Activated B cell treated with CpG ODN at 0.5 μM for 24 hours (primary cell): Measurements from ENCODE around the gene ANO3. TPM values are rescaled to one million over a fixed set of nuclear protein-coding genes. Genes with fewer than 3 reads are reported as not detected.

Experiments
- ATAC-seq: fragments of 200-7000 bp; cut with Tn5 transposase; one replicate; pipeline ENCODE4 v1.10.0; 2021; ENCODE audit warnings: low read depth, mild to moderate bottlenecking, moderate library complexity
- CTCF ChIA-PET: fragments of 350-600 bp; sonication (Branson Sonifier 250); formaldehyde crosslinking; loops from one replicate; lab custom pipeline; 2021; ENCODE audit warnings: antibody characterized with exemption; lab: Charles Lee
- POLR2A ChIA-PET: fragments of 350-600 bp; sonication (Branson Sonifier 250); formaldehyde crosslinking; loops from one replicate; lab custom pipeline; 2021; ENCODE audit warnings: antibody characterized with exemption; lab: Charles Lee
- DNase-seq: peaks from one replicate; pipeline ENCODE4 v3.0.0; 2022
- H3K27ac Mint-ChIP-seq: one replicate; pipeline ENCODE4 v1.8.0; 2020; ENCODE audit warnings: mixed read lengths
- H3K27me3 Mint-ChIP-seq: one replicate; pipeline ENCODE4 v1.8.0; 2021; ENCODE audit warnings: mixed read lengths
- H3K36me3 Mint-ChIP-seq: one replicate; pipeline ENCODE4 v1.8.0; 2021; ENCODE audit warnings: low read depth, mixed read lengths
- H3K4me1 Mint-ChIP-seq: one replicate; pipeline ENCODE4 v1.8.0; 2021; ENCODE audit warnings: mixed read lengths
- H3K4me3 Mint-ChIP-seq: one replicate; pipeline ENCODE4 v1.8.0; 2020; ENCODE audit warnings: mild to moderate bottlenecking, mixed read lengths
- H3K9me3 Mint-ChIP-seq: one replicate; pipeline ENCODE4 v1.8.0; 2020; ENCODE audit warnings: mixed read lengths
- CTCF ChIP-seq: fragments of 200-600 bp; IDR thresholded peaks from one replicate; pipeline ENCODE4 v1.8.0; 2022; ENCODE audit warnings: antibody characterized with exemption, mild to moderate bottlenecking
- intact Hi-C: fragments of 100-400 bp; cut with micrococcal nuclease; formaldehyde crosslinking; loops from one replicate; pipeline ENCODE4 v1.15.1; 2024
- total RNA-seq: library from RNA; stranded (reverse); gene quantifications from 2 replicates; pipeline ENCODE4 v1.2.3, GENCODE V29; 2022

ANO3 gene
- total RNA-seq, 1 donor from 2014 or later = not detected

- Mint-ChIP-seq H3K4me1 (no peaks in the 10 kb centered on the region), H3K4me3 (no peak overlapping the region), H3K27ac (no peak overlapping the region), H3K36me3 (no peaks in the 10 kb centered on the region), H3K27me3 (no peaks in the 10 kb centered on the region), H3K9me3 (no peaks in the 10 kb centered on the region)
- CTCF ChIA-PET = no interaction called here
- DNase-seq (no peak), ATAC-seq (no peak)
- no peak for TF ChIP-seq CTCF
- intact Hi-C loops = no loop called here
- POLR2A ChIA-PET = no interaction called here
Observed at GRCh38 chr11:26553182-26553581, 221.3 kb downstream of the ANO3 start.

- Mint-ChIP-seq H3K4me3 (no peak overlapping the region), H3K27ac (no peak overlapping the region), H3K9me3 (no peaks in the 10 kb centered on the region), H3K36me3 (no peaks in the 10 kb centered on the region), H3K4me1 (no peaks in the 10 kb centered on the region), H3K27me3 (no peaks in the 10 kb centered on the region)
- DNase-seq (no peak), ATAC-seq (no peak)
- ChIA-PET CTCF (no interaction called here), POLR2A (no interaction called here)
- TF ChIP-seq CTCF = no peak
- intact Hi-C loops = no loop called here
Observed at GRCh38 chr11:26554455-26554854, 222.5 kb downstream of the ANO3 start.

DNA sequence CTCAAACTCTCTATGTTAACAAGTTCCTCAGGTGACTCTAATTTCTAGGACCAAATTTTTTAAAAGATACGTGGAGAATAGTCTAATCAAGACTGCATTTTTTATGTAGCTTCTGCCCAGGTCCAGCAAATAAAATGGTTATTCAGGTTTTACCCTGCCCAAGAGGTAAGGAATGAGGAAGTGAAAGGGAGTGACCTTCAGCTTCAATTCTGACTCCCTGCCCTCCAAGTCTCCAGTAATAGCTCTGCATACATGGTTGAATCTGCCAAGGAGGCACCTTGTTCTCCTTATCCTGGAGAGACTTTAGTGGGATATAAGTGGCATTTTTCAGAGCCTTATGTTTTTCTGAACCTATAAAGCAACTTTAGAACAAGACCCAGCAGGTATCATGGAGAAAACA lies 224.7 kb downstream of the ANO3 start:
- Mint-ChIP-seq H3K27ac (no peak overlapping the region), H3K4me1 (no peaks in the 10 kb centered on the region), H3K36me3 (no peaks in the 10 kb centered on the region), H3K27me3 (no peaks in the 10 kb centered on the region), H3K4me3 (no peak overlapping the region), H3K9me3 (no peaks in the 10 kb centered on the region)
- ChIA-PET CTCF (no interaction called here), POLR2A (no interaction called here)
- ATAC-seq = no peak
- DNase-seq = no peak
- no peak for TF ChIP-seq CTCF
- intact Hi-C loops = no loop called here

GRCh38 chr11:26557666-26558065 lies 225.7 kb downstream of the ANO3 start:
- no peak overlapping the region for H3K27ac Mint-ChIP-seq
- POLR2A ChIA-PET = no interaction called here

GRCh38 chr11:26558190-26558589 lies 226.3 kb downstream of the ANO3 start:
- H3K9me3 Mint-ChIP-seq = no peaks in the 10 kb centered on the region
- H3K36me3 Mint-ChIP-seq = no peaks in the 10 kb centered on the region
- no peak overlapping the region for H3K27ac Mint-ChIP-seq
- CTCF ChIA-PET = no interaction called here
- H3K4me3 Mint-ChIP-seq = no peak overlapping the region
- no peaks in the 10 kb centered on the region for H3K27me3 Mint-ChIP-seq
- POLR2A ChIA-PET = no interaction called here
- no peak for ATAC-seq
- TF ChIP-seq CTCF = no peak
- H3K4me1 Mint-ChIP-seq = no peaks in the 10 kb centered on the region
- DNase-seq = no peak
- intact Hi-C loops = no loop called here

More at GRCh38 chr11:26557666-26558065, 225.7 kb downstream of the ANO3 start:
- Mint-ChIP-seq H3K9me3 (no peaks in the 10 kb centered on the region), H3K4me1 (no peaks in the 10 kb centered on the region), H3K4me3 (no peak overlapping the region), H3K27me3 (no peaks in the 10 kb centered on the region), H3K36me3 (no peaks in the 10 kb centered on the region)
- DNase-seq (no peak), ATAC-seq (no peak)
- CTCF ChIA-PET = no interaction called here
- intact Hi-C loops = no loop called here
- TF ChIP-seq CTCF = no peak
